ENCODE data around the gene DCDC2C.

DNA sequence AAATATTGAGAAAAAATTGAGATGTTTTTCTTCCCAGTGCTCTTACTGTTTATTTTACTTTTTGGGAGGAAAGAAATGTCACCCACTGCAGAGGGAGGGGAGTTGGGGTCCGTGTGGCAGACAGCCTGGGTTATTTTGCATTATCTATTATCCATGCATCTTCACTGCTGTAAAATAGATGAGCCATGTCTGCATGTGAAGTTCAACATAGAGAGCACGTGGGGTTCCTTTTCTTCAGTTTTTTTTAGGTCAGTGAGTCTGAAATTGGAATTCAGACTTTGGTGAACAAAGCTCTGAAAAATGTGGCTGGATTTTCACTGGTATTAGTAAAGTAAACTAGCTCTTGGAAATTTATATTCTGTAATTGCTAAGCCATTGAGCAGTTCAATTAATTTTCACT lies 2.4 kb downstream of the DCDC2C start:
- TF ChIP-seq CTCF (conservative IDR thresholded peaks at IDR 0.05; ENCODE audit: low read depth, low read length) (no peak), EZH2phosphoT487 (IDR thresholded peaks at IDR 0.05; ENCODE audit: borderline replicate concordance, low read length) (no peak)
